ENCODE data around the gene TTYH1. TPM values are rescaled to one million over a fixed set of nuclear protein-coding genes. Genes with fewer than 3 reads are reported as not detected.
"Not testable (repeated sequence)": the region's sequence is repeated elsewhere in the genome, so short reads cannot be mapped to it uniquely, and the experiment has no call there.

TTYH1 gene
- total RNA-seq, 1 experiment from 2014 or later = 2.9 TPM

GRCh38 chr19:54436628-54437252, 21.5 kb downstream of the TTYH1 start:
- CTCF ChIA-PET = interaction anchor here (1.1 kb wide), 1 partner anchor 17 kb away, joined by 9 read pairs; no protein-coding TSS in a partner anchor

GRCh38 chr19:54439174-54439851, 24.0 kb downstream of the TTYH1 start:
- H3K9me3 Mint-ChIP-seq (ENCODE audit: low read depth, unreplicated experiment) = peaks cover 2% of the 10 kb centered on the region
- no peaks in the 10 kb centered on the region for H3K27me3 Mint-ChIP-seq (ENCODE audit: unreplicated experiment)
- CTCF ChIA-PET = interaction anchor here (0.6 to 2.9 kb wide), 7 partner anchors 9 to 172 kb away, joined by 3 to 18 read pairs (median 4); no protein-coding TSS in a partner anchor
- intact Hi-C loops (cut with micrococcal nuclease; ENCODE audit: unreplicated experiment) = loop anchor here (1.0 kb wide), 1 partner anchor 48 kb away; no protein-coding TSS in a partner anchor
- H3K36me3 Mint-ChIP-seq (ENCODE audit: insufficient read depth, unreplicated experiment) = peaks cover 61% of the 10 kb centered on the region
- no peak overlapping the region for H3K4me3 Mint-ChIP-seq (ENCODE audit: low read depth, unreplicated experiment)
- H3K4me1 Mint-ChIP-seq (ENCODE audit: low read depth, unreplicated experiment) = peaks cover 9% of the 10 kb centered on the region
- no peak overlapping the region for H3K27ac Mint-ChIP-seq (ENCODE audit: unreplicated experiment)
- peak; percentile 67 for DNase-seq
- TF ChIP-seq CTCF (IDR thresholded peaks at IDR 0.05; ENCODE audit: unreplicated experiment) = no peak
- BruUV-seq (replicated peaks) = no TSS peak

More at GRCh38 chr19:54436628-54437252, 21.5 kb downstream of the TTYH1 start:
- no peak for TF ChIP-seq CTCF (IDR thresholded peaks at IDR 0.05; ENCODE audit: unreplicated experiment)
- Mint-ChIP-seq H3K36me3 (ENCODE audit: insufficient read depth, unreplicated experiment) (peaks cover 62% of the 10 kb centered on the region), H3K27me3 (ENCODE audit: unreplicated experiment) (no peaks in the 10 kb centered on the region), H3K27ac (ENCODE audit: unreplicated experiment) (peak overlapping the region; percentile 64), H3K4me3 (ENCODE audit: low read depth, unreplicated experiment) (no peak overlapping the region), H3K4me1 (ENCODE audit: low read depth, unreplicated experiment) (peaks cover 32% of the 10 kb centered on the region), H3K9me3 (ENCODE audit: low read depth, unreplicated experiment) (no peaks in the 10 kb centered on the region)
- BruUV-seq (replicated peaks) = no TSS peak
- intact Hi-C loops (cut with micrococcal nuclease; ENCODE audit: unreplicated experiment) = no loop called here
- DNase-seq = no peak

- no TSS peak for BruUV-seq (replicated peaks)
- Mint-ChIP-seq H3K4me3 (ENCODE audit: low read depth, unreplicated experiment) (no peak overlapping the region), H3K36me3 (ENCODE audit: insufficient read depth, unreplicated experiment) (peaks cover 64% of the 10 kb centered on the region), H3K9me3 (ENCODE audit: low read depth, unreplicated experiment) (peaks cover 2% of the 10 kb centered on the region), H3K27me3 (ENCODE audit: unreplicated experiment) (no peaks in the 10 kb centered on the region), H3K27ac (ENCODE audit: unreplicated experiment) (no peak overlapping the region), H3K4me1 (ENCODE audit: low read depth, unreplicated experiment) (peaks cover 15% of the 10 kb centered on the region)
- no peak for TF ChIP-seq CTCF (IDR thresholded peaks at IDR 0.05; ENCODE audit: unreplicated experiment)
- DNase-seq = no peak
- intact Hi-C loops (cut with micrococcal nuclease; ENCODE audit: unreplicated experiment) = no loop called here
- CTCF ChIA-PET = interaction anchor here (1.1 to 2.9 kb wide), 3 partner anchors 10 to 49 kb away, joined by 3 to 18 read pairs (median 10); no protein-coding TSS in a partner anchor
These were observed 25.4 kb downstream of the TTYH1 start for GRCh38 chr19:54440641-54441040.

DNA sequence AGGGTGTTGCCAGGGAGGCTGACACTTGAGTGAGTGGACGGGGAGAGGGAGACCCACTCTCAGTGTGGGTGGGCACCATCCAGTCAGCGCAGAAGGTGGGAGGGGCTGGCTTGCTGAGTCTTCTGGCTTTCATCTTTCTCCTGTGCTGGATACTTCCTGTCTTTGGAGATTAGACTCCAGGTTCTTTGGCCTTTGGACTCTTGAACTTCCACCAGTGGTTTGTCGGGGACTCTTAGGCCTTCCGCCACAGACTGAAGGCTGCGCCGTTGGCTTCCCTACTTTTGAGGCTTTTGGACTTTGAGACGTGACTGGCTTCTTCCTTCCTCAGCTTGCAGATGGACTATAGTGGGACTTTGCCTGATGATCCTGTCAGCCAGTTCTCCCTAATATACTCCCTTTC, 29.5 kb downstream of the TTYH1 start:
- CTCF ChIA-PET = interaction anchor here (0.6 kb wide), 1 partner anchor 12 kb away, joined by 3 read pairs; no protein-coding TSS in a partner anchor
- no peaks in the 10 kb centered on the region for H3K27me3 Mint-ChIP-seq (ENCODE audit: unreplicated experiment)
- H3K27ac Mint-ChIP-seq (ENCODE audit: unreplicated experiment) = no peak overlapping the region
- no TSS peak for BruUV-seq (replicated peaks)
- peaks cover 2% of the 10 kb centered on the region for H3K9me3 Mint-ChIP-seq (ENCODE audit: low read depth, unreplicated experiment)
- intact Hi-C loops (cut with micrococcal nuclease; ENCODE audit: unreplicated experiment) = no loop called here
- DNase-seq = no peak
- peaks cover 78% of the 10 kb centered on the region for H3K36me3 Mint-ChIP-seq (ENCODE audit: insufficient read depth, unreplicated experiment)
- peaks cover 8% of the 10 kb centered on the region for H3K4me1 Mint-ChIP-seq (ENCODE audit: low read depth, unreplicated experiment)
- TF ChIP-seq CTCF (IDR thresholded peaks at IDR 0.05; ENCODE audit: unreplicated experiment) = no peak
- H3K4me3 Mint-ChIP-seq (ENCODE audit: low read depth, unreplicated experiment) = no peak overlapping the region

DNA sequence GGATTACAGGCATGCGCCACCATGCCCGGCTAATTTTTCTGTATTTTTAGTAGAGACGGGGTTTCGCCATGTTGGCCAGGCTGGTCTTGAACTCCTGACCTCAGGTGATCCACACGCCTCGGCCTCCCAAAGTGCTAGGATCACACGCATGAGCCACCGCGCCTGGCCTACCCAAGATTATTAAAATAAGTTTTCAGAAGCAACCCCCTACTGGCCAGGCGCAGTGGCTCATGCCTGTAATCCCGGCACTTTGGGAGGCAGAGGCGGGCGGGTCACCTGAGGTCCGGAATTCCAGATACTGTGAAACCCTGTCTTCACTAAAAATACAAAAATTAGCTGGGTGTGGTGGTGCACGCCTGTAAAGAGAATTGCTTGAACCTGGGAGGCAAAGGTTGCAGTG, 31.1 kb downstream of the TTYH1 start:
- CTCF ChIA-PET, DNase-seq: not testable (repeated sequence)
- H3K36me3 Mint-ChIP-seq (ENCODE audit: insufficient read depth, unreplicated experiment) = peaks cover 86% of the 10 kb centered on the region

More for the DNA sequence above, 31.1 kb downstream of the TTYH1 start:
- H3K27me3 Mint-ChIP-seq (ENCODE audit: unreplicated experiment); H3K4me3 Mint-ChIP-seq (ENCODE audit: low read depth, unreplicated experiment); intact Hi-C loops (cut with micrococcal nuclease; ENCODE audit: unreplicated experiment); H3K27ac Mint-ChIP-seq (ENCODE audit: unreplicated experiment); BruUV-seq (replicated peaks); H3K9me3 Mint-ChIP-seq (ENCODE audit: low read depth, unreplicated experiment): not testable (repeated sequence)
- H3K4me1 Mint-ChIP-seq (ENCODE audit: low read depth, unreplicated experiment) = peaks cover 23% of the 10 kb centered on the region

All from Calu3 (cell line).